GM15510 (cell line): ENCODE results near the gene PANK1.

Source experiments
- POLR2A ChIP-seq: IDR thresholded peaks from 3 replicates; pipeline ENCODE4 v1.6.1; 2011; ENCODE audit warnings: borderline replicate concordance; ENCODE audit not compliant: insufficient read length; ENCODE audit errors: extremely low read depth

The PANK1 gene

GRCh38 chr10:89609833-89610346 is 35.2 kb downstream of the PANK1 start:
- no peak for TF ChIP-seq POLR2A

- TF ChIP-seq POLR2A = no peak
Observed at GRCh38 chr10:89604200-89604599, 40.8 kb downstream of the PANK1 start.

GRCh38 chr10:89602919-89603318 is 42.1 kb downstream of the PANK1 start:
- TF ChIP-seq POLR2A = no peak

GRCh38 chr10:89601728-89602361 is 43.2 kb downstream of the PANK1 start:
- no peak for TF ChIP-seq POLR2A

- TF ChIP-seq POLR2A = no peak
Observed at GRCh38 chr10:89600041-89600440, 45.0 kb downstream of the PANK1 start.

GRCh38 chr10:89593043-89593442 is 52.0 kb downstream of the PANK1 start:
- TF ChIP-seq POLR2A = no peak

GRCh38 chr10:89592539-89592938 is 52.5 kb downstream of the PANK1 start:
- no peak for TF ChIP-seq POLR2A

GRCh38 chr10:89591796-89592271 is 53.2 kb downstream of the PANK1 start:
- TF ChIP-seq POLR2A = no peak

- no peak for TF ChIP-seq POLR2A
Observed at GRCh38 chr10:89591111-89591795, 53.8 kb downstream of the PANK1 start.

GRCh38 chr10:89590326-89590725 is 54.7 kb downstream of the PANK1 start:
- TF ChIP-seq POLR2A = no peak

GRCh38 chr10:89589101-89589720 is 55.8 kb downstream of the PANK1 start:
- TF ChIP-seq POLR2A = no peak

- TF ChIP-seq POLR2A = no peak
Observed at GRCh38 chr10:89588671-89589070, 56.4 kb downstream of the PANK1 start.

- TF ChIP-seq POLR2A = no peak
Observed at GRCh38 chr10:89582022-89582421, 63.0 kb downstream of the PANK1 start.

GRCh38 chr10:89580243-89580642 is 64.8 kb downstream of the PANK1 start:
- no peak for TF ChIP-seq POLR2A

GRCh38 chr10:89576696-89577095 is 68.3 kb downstream of the PANK1 start:
- no peak for TF ChIP-seq POLR2A

GRCh38 chr10:89576022-89576421 is 69.0 kb downstream of the PANK1 start:
- TF ChIP-seq POLR2A = no peak

GRCh38 chr10:89575031-89575430 is 70.0 kb downstream of the PANK1 start:
- no peak for TF ChIP-seq POLR2A

GRCh38 chr10:89574368-89574767 is 70.7 kb downstream of the PANK1 start:
- no peak for TF ChIP-seq POLR2A
